HepG2 (cell line): ENCODE data around the gene PRM3. TPM values are rescaled to one million over a fixed set of nuclear protein-coding genes. Genes with fewer than 3 reads are reported as not detected.

ENCODE experiments used
- ATAC-seq: fragments of 200-7000 bp; cut with Tn5 transposase; 3 replicates; pipeline ENCODE4 v1.9.1; 2020; ENCODE audit warnings: mild to moderate bottlenecking, moderate library complexity
- BruUV-seq: library from RNA; stranded (reverse); fragments of 400-500 nt; replicated peaks from 2 replicates; lab custom pipeline; 2021; lab: Mats Ljungman, UMichigan
- CTCF ChIA-PET: fragments of 300-600 bp; formaldehyde crosslinking; extraction: SDS; loops from one replicate; lab custom pipeline; 2021; ENCODE audit warnings: low total read pairs, inconsistent platforms, low intra/inter-chr PET ratio; lab: Yijun Ruan, JAX
- POLR2A ChIA-PET: fragments of 350-600 bp; sonication (Branson Sonifier 250); formaldehyde crosslinking; loops from one replicate; lab custom pipeline; 2020; ENCODE audit warnings: antibody characterized with exemption, inconsistent platforms; lab: Yijun Ruan, JAX
- DNase-seq: peaks from one replicate; pipeline ENCODE4 v3.0.0-alpha.2; 2015; ENCODE audit warnings: low spot score
- FAIRE-seq: peaks from 3 replicates; lab custom pipeline; 2011; peaks lifted over from hg19 to GRCh38; lab: Jason Lieb, UNC
- H2AFZ ChIP-seq: one replicate; pipeline ENCODE4 v1.6.1; 2011; ENCODE audit warnings: low read length, inconsistent platforms
- H3K27ac ChIP-seq: fragments of 300-600 bp; 3 replicates; pipeline ENCODE4 v1.8.0; 2011; ENCODE audit warnings: mixed run types, mild to moderate bottlenecking, mixed read lengths, low read length, inconsistent platforms; ENCODE audit not compliant: insufficient read depth; ENCODE audit errors: extremely low read length
- H3K27me3 ChIP-seq, 2 experiments: fragments of 200-600 bp in 1 of 2; 2 replicates in 1 of 2; 3 replicates in 1 of 2; pipeline versions ENCODE4 v1.6.0 to v1.8.0; 2011; ENCODE audit warnings: low read length in 2 of 2, mild to moderate bottlenecking in 2 of 2, moderate library complexity in 2 of 2, inconsistent platforms in 1 of 2; ENCODE audit not compliant: insufficient read depth in 2 of 2, control insufficient read depth in 1 of 2
- H3K36me3 ChIP-seq, 2 experiments: fragments of 200-600 bp in 1 of 2; replicated peaks in 1 of 2; 2 replicates in 1 of 2; 3 replicates in 1 of 2; pipeline versions ENCODE4 v1.5.1 to v1.8.0; 2011; ENCODE audit warnings: low read length in 2 of 2, inconsistent platforms in 1 of 2; ENCODE audit not compliant: insufficient read depth in 2 of 2, control insufficient read depth in 1 of 2
- H3K4me1 ChIP-seq: 2 replicates; pipeline ENCODE4 v1.5.1; 2012; ENCODE audit warnings: low read length, inconsistent platforms; ENCODE audit not compliant: insufficient read depth
- H3K4me2 ChIP-seq: 2 replicates; pipeline ENCODE4 v1.6.0; 2011; ENCODE audit warnings: low read depth, low read length, inconsistent platforms
- H3K4me3 ChIP-seq, 3 experiments: fragments of 200-600 bp in 1 of 3; sonication (generic), shearing (Covaris generic) in 1 of 3; replicated peaks in 1 of 3; 2 replicates each; pipeline ENCODE4 v1.5.1; 2011 to 2016; ENCODE audit warnings: low read length in 3 of 3, inconsistent platforms in 2 of 3, low read depth in 2 of 3, mild to moderate bottlenecking in 2 of 3, control low read depth in 1 of 3, mixed read lengths in 1 of 3; ENCODE audit not compliant: insufficient read depth in 1 of 3
- H3K79me2 ChIP-seq: one replicate; pipeline ENCODE4 v1.6.1; 2011; ENCODE audit warnings: low read length, inconsistent platforms; ENCODE audit not compliant: insufficient read depth
- H3K9ac ChIP-seq: 2 replicates; pipeline ENCODE4 v1.6.0; 2011; ENCODE audit warnings: mild to moderate bottlenecking, low read depth, low read length, inconsistent platforms; ENCODE audit not compliant: insufficient read depth
- H3K9me3 ChIP-seq: 2 replicates; pipeline ENCODE4 v1.5.1; 2012; ENCODE audit warnings: mild to moderate bottlenecking, low read length
- H4K20me1 ChIP-seq: 2 replicates; pipeline ENCODE4 v1.6.0; 2011; ENCODE audit warnings: inconsistent platforms, mild to moderate bottlenecking, low read length, moderate library complexity; ENCODE audit not compliant: insufficient read depth
- CCAR2 ChIP-seq: fragments of 200-400 bp; formaldehyde crosslinking; optimal IDR thresholded peaks from 2 replicates; pipeline ENCODE3; 2018; ENCODE audit warnings: low read depth, mild to moderate bottlenecking, low read length, moderate library complexity
- CEBPG ChIP-seq: IDR thresholded peaks from 2 replicates; pipeline ENCODE4 v1.6.1; 2016
- CHCHD3 ChIP-seq: sonication (generic); formaldehyde crosslinking; IDR thresholded peaks from 2 replicates; pipeline ENCODE4 v1.8.0; 2022; ENCODE audit warnings: mild to moderate bottlenecking, missing genetic modification reagents, moderate library complexity
- FOXJ3 ChIP-seq: sonication (generic); formaldehyde crosslinking; IDR thresholded peaks from 2 replicates; pipeline ENCODE4 v1.4.0; 2020; ENCODE audit warnings: missing genetic modification reagents, mild to moderate bottlenecking, borderline replicate concordance
- FOXO4 ChIP-seq: sonication (generic); formaldehyde crosslinking; conservative IDR thresholded peaks from 2 replicates; pipeline ENCODE4 v1.8.1; 2023; ENCODE audit warnings: missing genetic modification reagents
- GABPA ChIP-seq, 2 experiments: IDR thresholded peaks; 2 replicates each; pipeline ENCODE4 v1.6.1; 2011 to 2016; ENCODE audit warnings: low read depth in 2 of 2, low read length in 1 of 2, missing biosample characterization in 1 of 2, missing genetic modification characterization in 1 of 2
- HOXA3 ChIP-seq: sonication (generic); formaldehyde crosslinking; IDR thresholded peaks from 2 replicates; pipeline ENCODE4 v1.5.0; 2020; ENCODE audit warnings: missing genetic modification reagents
- KLF16 ChIP-seq, 2 experiments: sonication (generic) in 1 of 2; formaldehyde crosslinking in 1 of 2; IDR thresholded peaks; 2 replicates each; pipeline versions ENCODE4 v1.6.1 to v1.8.0; 2016 to 2023; ENCODE audit warnings: missing genetic modification reagents in 2 of 2, missing compliant biosample characterization in 1 of 2
- NRL ChIP-seq: sonication (generic); formaldehyde crosslinking; IDR thresholded peaks from 2 replicates; pipeline ENCODE4 v1.5.0; 2020; ENCODE audit warnings: missing genetic modification reagents, mild to moderate bottlenecking, moderate library complexity, borderline replicate concordance
- PREB ChIP-seq: sonication (generic); formaldehyde crosslinking; IDR thresholded peaks from 2 replicates; pipeline ENCODE4 v1.4.0; 2020; ENCODE audit warnings: missing genetic modification reagents
- SMARCE1 ChIP-seq: fragments of 450-650 bp; IDR thresholded peaks from 2 replicates; pipeline ENCODE4 v1.6.1; 2017; ENCODE audit warnings: borderline replicate concordance
- ZNF34 ChIP-seq: sonication (generic); formaldehyde crosslinking; IDR thresholded peaks from 2 replicates; pipeline ENCODE4 v1.4.0; 2020; ENCODE audit warnings: mild to moderate bottlenecking, missing genetic modification reagents, borderline replicate concordance
- ZNF691 ChIP-seq: sonication (generic); formaldehyde crosslinking; IDR thresholded peaks from 2 replicates; pipeline ENCODE4 v1.4.0; 2020; ENCODE audit warnings: missing genetic modification reagents, low read depth, mild to moderate bottlenecking, borderline replicate concordance
- WGBS: methylation state at CpG from one replicate; pipeline ENCODE4 v1.1.6; 2017; ENCODE audit warnings: low lambda C conversion rate; 5-methylcytosine and 5-hydroxymethylcytosine counted together
- in situ Hi-C: cut with HindIII; loops from 2 replicates; pipeline ENCODE4 v1.10.0; 2017; ENCODE audit warnings: low pct_unique_long_range_greater_than_20kb; ENCODE audit not compliant: extremely low pct_ligation_motif_present
- intact Hi-C: fragments of 100-400 bp; cut with micrococcal nuclease; formaldehyde crosslinking; loops from one replicate; pipeline ENCODE4 v1.10.0; 2022; ENCODE audit not compliant: unreplicated experiment
- polyA plus RNA-seq, 8 experiments: library from polyadenylated mRNA; depleted of rRNA in 3 of 8; stranded (reverse) in 7 of 8; unstranded in 1 of 8; fragments of >200 nt; fragmentation: Illumina TruSeq in 4 of 8; extraction: Trizol in 4 of 8; gene quantifications; 2 replicates each; pipeline versions ENCODE4 v1.2.1 to v1.2.3, GENCODE V29; 2011 to 2016; ENCODE audit warnings: low read depth in 4 of 8, missing spikeins in 1 of 8, mixed read lengths in 1 of 8; ENCODE audit not compliant: insufficient read depth in 1 of 8
- total RNA-seq, 5 experiments: library from RNA; depleted of rRNA; stranded (reverse); fragments of >200 nt; fragmentation: Illumina TruSeq; extraction: Trizol; gene quantifications; 2 replicates each; pipeline ENCODE4 v1.2.3, GENCODE V29; 2016; ENCODE audit warnings: low read depth in 1 of 5
- TF ChIP-seq, protein P1 (sequence below): sonication (generic); formaldehyde crosslinking; IDR thresholded peaks from 2 replicates; pipeline ENCODE4 v1.8.0; 2022; ENCODE audit warnings: mild to moderate bottlenecking, missing genetic modification reagents
- TF ChIP-seq, protein P2 (sequence below): sonication (generic); formaldehyde crosslinking; IDR thresholded peaks from 2 replicates; pipeline ENCODE4 v1.4.0; 2020; ENCODE audit warnings: missing genetic modification reagents, borderline replicate concordance

PRM3 gene
- total and polyA plus RNA-seq, 2 of the 13 experiments (the other 11 are each of a cell fraction or from before 2014, with no cell fraction given): not detected

- Histone ChIP-seq H3K27me3 (no peaks in the 10 kb centered on the region), H3K4me1 (peaks cover 19% of the 10 kb centered on the region), H3K79me2 (no peaks in the 10 kb centered on the region), H2AFZ (no peak overlapping the region), H3K9ac (no peak overlapping the region), H3K27ac (no peak overlapping the region), H3K36me3 (no peaks in the 10 kb centered on the region), H3K9me3 (no peaks in the 10 kb centered on the region), H4K20me1 (no peaks in the 10 kb centered on the region), H3K4me3 (no peak overlapping the region), H3K4me2 (no peak overlapping the region)
- 69% methylated on average over 10 of the region's 10 CpGs for WGBS
- in situ Hi-C loops: no loop called here
- intact Hi-C loops: no loop called here
- CTCF ChIA-PET: no interaction called here
- DNase-seq (no peak), ATAC-seq (no peak), FAIRE-seq (no peak)
- POLR2A ChIA-PET: interaction anchor here (0.9 to 2.2 kb wide), 3 partner anchors 11 to 64 kb away, joined by 3 to 10 read pairs (median 3); partner anchors contain the start of gene SOCS1
- no TSS peak for BruUV-seq
- peak; percentile 5; the same call in 1 of the 2 replicates for TF ChIP-seq NRL (CRISPR knock-in tag)
- no peak for TF ChIP-seq SMARCE1
- TF ChIP-seq HOXA3 (CRISPR knock-in tag): 0 out of 2 replicates have a peak, but pooled peaks have one; percentile 16
- no peak for TF ChIP-seq FOXJ3
- TF ChIP-seq CCAR2: no peak
- no peak for TF ChIP-seq CHCHD3 (CRISPR knock-in tag)
- TF ChIP-seq KLF16 (CRISPR knock-in tag; IDR thresholded peaks at IDR 0.05): no peak
- TF ChIP-seq, protein P1, sequence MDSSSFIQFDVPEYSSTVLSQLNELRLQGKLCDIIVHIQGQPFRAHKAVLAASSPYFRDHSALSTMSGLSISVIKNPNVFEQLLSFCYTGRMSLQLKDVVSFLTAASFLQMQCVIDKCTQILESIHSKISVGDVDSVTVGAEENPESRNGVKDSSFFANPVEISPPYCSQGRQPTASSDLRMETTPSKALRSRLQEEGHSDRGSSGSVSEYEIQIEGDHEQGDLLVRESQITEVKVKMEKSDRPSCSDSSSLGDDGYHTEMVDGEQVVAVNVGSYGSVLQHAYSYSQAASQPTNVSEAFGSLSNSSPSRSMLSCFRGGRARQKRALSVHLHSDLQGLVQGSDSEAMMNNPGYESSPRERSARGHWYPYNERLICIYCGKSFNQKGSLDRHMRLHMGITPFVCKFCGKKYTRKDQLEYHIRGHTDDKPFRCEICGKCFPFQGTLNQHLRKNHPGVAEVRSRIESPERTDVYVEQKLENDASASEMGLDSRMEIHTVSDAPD (CRISPR knock-in tag): no peak
- no peak for TF ChIP-seq GABPA (IDR thresholded peaks at IDR 0.05; ENCODE audit: low read depth, low read length)
- no peak for TF ChIP-seq GABPA (CRISPR knock-in tag; IDR thresholded peaks at IDR 0.05; ENCODE audit: low read depth)
- no peak for TF ChIP-seq ZNF691 (CRISPR knock-in tag)
- TF ChIP-seq, protein P2, sequence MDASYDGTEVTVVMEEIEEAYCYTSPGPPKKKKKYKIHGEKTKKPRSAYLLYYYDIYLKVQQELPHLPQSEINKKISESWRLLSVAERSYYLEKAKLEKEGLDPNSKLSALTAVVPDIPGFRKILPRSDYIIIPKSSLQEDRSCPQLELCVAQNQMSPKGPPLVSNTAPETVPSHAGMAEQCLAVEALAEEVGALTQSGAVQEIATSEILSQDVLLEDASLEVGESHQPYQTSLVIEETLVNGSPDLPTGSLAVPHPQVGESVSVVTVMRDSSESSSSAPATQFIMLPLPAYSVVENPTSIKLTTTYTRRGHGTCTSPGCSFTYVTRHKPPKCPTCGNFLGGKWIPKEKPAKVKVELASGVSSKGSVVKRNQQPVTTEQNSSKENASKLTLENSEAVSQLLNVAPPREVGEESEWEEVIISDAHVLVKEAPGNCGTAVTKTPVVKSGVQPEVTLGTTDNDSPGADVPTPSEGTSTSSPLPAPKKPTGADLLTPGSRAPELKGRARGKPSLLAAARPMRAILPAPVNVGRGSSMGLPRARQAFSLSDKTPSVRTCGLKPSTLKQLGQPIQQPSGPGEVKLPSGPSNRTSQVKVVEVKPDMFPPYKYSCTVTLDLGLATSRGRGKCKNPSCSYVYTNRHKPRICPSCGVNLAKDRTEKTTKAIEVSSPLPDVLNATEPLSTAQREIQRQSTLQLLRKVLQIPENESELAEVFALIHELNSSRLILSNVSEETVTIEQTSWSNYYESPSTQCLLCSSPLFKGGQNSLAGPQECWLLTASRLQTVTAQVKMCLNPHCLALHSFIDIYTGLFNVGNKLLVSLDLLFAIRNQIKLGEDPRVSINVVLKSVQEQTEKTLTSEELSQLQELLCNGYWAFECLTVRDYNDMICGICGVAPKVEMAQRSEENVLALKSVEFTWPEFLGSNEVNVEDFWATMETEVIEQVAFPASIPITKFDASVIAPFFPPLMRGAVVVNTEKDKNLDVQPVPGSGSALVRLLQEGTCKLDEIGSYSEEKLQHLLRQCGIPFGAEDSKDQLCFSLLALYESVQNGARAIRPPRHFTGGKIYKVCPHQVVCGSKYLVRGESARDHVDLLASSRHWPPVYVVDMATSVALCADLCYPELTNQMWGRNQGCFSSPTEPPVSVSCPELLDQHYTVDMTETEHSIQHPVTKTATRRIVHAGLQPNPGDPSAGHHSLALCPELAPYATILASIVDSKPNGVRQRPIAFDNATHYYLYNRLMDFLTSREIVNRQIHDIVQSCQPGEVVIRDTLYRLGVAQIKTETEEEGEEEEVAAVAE: no peak
- TF ChIP-seq CEBPG (CRISPR knock-in tag): no peak
- TF ChIP-seq ZNF34 (CRISPR knock-in tag): no peak
- no peak for TF ChIP-seq PREB (CRISPR knock-in tag)
- TF ChIP-seq FOXO4 (CRISPR knock-in tag): 0 out of 2 replicates have a peak, but pooled peaks have one; percentile 64
Observed at GRCh38 chr16:11320170-11320569, 46.7 kb upstream of the PRM3 start.
